Muscle of leg (tissue), 11 donors: ENCODE data around the gene ANXA6. TPM values are rescaled to one million over a fixed set of nuclear protein-coding genes. Genes with fewer than 3 reads are reported as not detected.

Experiments
- DNase-seq: peaks from one replicate; pipeline ENCODE4 v3.0.0; 2013
- H3K27ac ChIP-seq: one replicate; pipeline ENCODE4 v1.5.1; 2013; ENCODE audit warnings: mild to moderate bottlenecking, low read length, control low read depth
- H3K27me3 ChIP-seq: one replicate; pipeline ENCODE4 v1.6.1; 2013; ENCODE audit warnings: low read length; ENCODE audit not compliant: control insufficient read depth, insufficient read depth
- H3K36me3 ChIP-seq: one replicate; pipeline ENCODE4 v1.6.1; 2013; ENCODE audit warnings: low read length; ENCODE audit not compliant: control insufficient read depth, insufficient read depth
- H3K4me1 ChIP-seq: one replicate; pipeline ENCODE4 v1.6.1; 2013; ENCODE audit warnings: low read length; ENCODE audit not compliant: control insufficient read depth, insufficient read depth
- H3K4me3 ChIP-seq: one replicate; pipeline ENCODE4 v1.5.1; 2013; ENCODE audit warnings: low read length, control low read depth
- H3K9me3 ChIP-seq: replicated peaks from 2 replicates; pipeline ENCODE4 v1.6.1; 2013; ENCODE audit warnings: low read depth, low read length; ENCODE audit not compliant: control insufficient read depth
- WGBS: methylation state at CpG from one replicate; pipeline ENCODE4 v1.1.5; 2013; ENCODE audit warnings: missing lambda C conversion rate; ENCODE audit not compliant: insufficient coverage; 5-methylcytosine and 5-hydroxymethylcytosine counted together
- polyA plus RNA-seq, 8 donors: library from polyadenylated mRNA; unstranded; fragments of 120-200 nt; gene quantifications; one replicate each; pipeline versions ENCODE4 v1.2.1 to v1.2.3, GENCODE V29; 2013; ENCODE audit warnings: inconsistent platforms in 1 of 8, low replicate concordance in 1 of 8; ENCODE audit not compliant: insufficient read length in 8 of 8, insufficient read depth in 1 of 8
- total RNA-seq: library from RNA; stranded (reverse); fragments of 120-200 nt; gene quantifications from one replicate; pipeline ENCODE4 v1.2.4, GENCODE V29; 2013

ANXA6 gene
- total and polyA plus RNA-seq, 9 donors: 335 to 439 (median 391) TPM

DNA sequence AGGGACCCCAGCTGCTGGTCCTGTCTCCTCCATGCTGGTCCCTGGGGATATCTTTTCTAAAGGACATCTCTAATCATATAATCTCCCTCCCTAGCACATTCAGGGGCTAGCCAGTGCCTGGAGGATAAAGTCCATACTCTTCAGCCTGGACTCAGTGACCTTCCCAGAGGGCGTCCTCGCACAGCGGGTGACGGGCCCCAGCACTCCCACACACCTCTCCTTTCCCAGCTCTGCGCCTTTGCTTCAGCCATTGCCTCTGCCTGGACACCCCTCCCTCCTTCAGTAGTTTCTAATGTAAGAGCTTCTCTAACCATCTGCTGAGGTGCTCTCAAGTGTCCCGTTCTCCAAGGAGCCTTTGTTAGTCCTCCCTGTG is 61.6 kb downstream of the ANXA6 start:
- no peak for DNase-seq
- Histone ChIP-seq H3K27ac (peak overlapping the region; percentile 72), H3K4me3 (no peak overlapping the region), H3K9me3 (no peaks in the 10 kb centered on the region), H3K27me3 (no peaks in the 10 kb centered on the region), H3K36me3 (peaks cover 18% of the 10 kb centered on the region), H3K4me1 (peaks cover 54% of the 10 kb centered on the region)
- WGBS: 57% methylated on average over 6 of the region's 6 CpGs

DNA sequence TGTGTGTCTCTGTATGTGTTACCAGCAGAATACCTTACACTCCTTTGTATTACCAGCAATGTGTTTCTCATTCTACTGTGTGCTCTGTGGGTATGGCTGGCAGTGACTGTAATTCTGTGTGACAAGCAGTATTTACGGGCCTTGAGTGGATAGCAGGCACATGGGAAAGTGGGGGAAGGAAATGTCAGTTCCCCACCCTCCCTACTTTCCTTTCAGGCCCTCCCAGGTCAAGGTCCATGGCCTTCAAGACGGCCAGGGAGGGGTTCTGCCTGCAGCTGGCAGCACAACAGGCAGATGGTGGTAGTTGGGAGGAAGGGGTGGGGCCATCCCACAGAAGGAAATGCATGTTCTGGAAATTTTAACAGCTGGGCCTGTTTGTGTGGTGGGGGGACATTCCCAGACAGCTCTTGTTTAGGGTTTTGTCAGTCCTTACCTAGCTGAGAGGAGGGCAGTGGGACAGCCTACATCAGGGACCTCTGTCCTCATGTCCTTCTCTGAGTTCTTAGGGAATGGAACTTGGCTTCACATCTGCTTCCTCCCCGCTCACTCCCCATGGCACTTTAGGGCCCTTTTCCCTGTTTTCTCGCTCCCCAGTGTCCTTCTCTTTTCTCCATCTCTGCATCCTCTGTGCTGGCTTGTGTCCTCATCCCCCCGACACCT is 62.1 kb downstream of the ANXA6 start:
- no peak overlapping the region for H3K4me3 ChIP-seq
- H3K4me1 ChIP-seq: peaks cover 53% of the 10 kb centered on the region
- no peaks in the 10 kb centered on the region for H3K27me3 ChIP-seq
- H3K27ac ChIP-seq: peak overlapping the region; percentile 72
- no peaks in the 10 kb centered on the region for H3K9me3 ChIP-seq
- peaks cover 13% of the 10 kb centered on the region for H3K36me3 ChIP-seq
- peak; percentile 78 for DNase-seq
- WGBS: 33% methylated on average over 4 of the region's 5 CpGs

DNA sequence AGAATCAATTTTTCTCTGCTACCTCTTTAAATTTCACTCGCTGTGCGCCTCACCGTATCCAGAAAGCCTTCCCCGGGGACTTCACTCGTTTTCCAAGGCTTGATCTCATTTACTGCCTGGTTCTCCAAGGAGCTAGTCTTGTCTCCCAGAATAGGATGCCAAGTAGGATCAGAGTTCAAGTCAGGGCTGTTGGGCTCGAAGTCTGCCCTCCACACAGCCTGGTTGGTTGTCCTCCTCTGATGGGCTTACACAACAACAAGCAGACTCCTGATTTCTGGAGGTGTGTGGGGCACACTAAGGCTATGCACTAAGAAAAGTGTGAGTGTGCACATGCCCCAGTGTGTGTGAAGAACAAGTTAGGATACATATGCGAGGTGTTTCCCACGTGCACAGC is 62.7 kb downstream of the ANXA6 start:
- Histone ChIP-seq H3K4me3 (no peak overlapping the region), H3K9me3 (no peaks in the 10 kb centered on the region), H3K27ac (no peak overlapping the region), H3K27me3 (no peaks in the 10 kb centered on the region), H3K4me1 (peaks cover 51% of the 10 kb centered on the region), H3K36me3 (peaks cover 8% of the 10 kb centered on the region)
- WGBS: no CpG with 5 or more reads among the region's 8 CpGs
- DNase-seq: peak; percentile 62

DNA sequence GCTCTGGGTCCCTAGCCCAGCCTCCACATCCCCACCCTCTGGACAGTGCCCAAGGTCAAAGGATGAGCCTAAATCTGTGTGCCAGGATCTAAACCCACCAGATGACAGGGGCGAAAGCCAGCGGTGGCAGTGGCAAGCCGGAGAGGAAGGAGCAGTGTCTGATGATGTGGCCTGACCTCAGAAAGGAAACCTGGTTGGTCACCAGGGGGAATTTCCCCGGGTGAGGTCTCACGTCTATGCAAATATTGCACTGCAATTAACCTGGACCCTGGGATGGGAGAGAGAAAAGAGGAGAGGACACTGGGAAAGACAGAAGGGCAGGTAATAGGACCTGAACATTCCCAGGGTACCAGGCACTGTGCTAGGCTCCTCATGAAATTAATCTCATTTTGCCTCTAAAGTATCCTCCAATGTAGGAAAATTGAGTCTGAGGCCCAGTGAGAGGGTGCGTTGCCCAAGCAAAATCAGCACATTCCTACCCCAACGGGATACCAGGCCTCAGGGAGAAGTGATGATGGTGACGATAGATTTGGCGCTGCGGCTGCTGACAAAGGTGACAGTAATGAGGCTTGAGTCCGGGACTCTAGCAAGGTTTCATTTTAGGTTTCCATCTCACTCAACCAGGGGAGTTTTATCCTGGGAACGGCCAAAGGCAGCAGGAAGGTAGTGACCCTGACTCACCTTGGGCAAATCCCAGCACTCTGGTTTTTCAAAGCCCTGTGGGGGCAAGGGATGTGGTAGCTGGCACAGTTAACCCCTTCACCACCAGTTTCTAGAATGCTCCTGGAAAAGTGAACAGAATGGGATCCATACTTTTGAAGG is 63.3 kb downstream of the ANXA6 start:
- DNase-seq: no peak
- Histone ChIP-seq H3K4me1 (peaks cover 51% of the 10 kb centered on the region), H3K36me3 (peaks cover 3% of the 10 kb centered on the region), H3K27me3 (no peaks in the 10 kb centered on the region), H3K27ac (no peak overlapping the region), H3K9me3 (no peaks in the 10 kb centered on the region), H3K4me3 (no peak overlapping the region)
- WGBS: 58% methylated on average over 5 of the region's 12 CpGs

DNA sequence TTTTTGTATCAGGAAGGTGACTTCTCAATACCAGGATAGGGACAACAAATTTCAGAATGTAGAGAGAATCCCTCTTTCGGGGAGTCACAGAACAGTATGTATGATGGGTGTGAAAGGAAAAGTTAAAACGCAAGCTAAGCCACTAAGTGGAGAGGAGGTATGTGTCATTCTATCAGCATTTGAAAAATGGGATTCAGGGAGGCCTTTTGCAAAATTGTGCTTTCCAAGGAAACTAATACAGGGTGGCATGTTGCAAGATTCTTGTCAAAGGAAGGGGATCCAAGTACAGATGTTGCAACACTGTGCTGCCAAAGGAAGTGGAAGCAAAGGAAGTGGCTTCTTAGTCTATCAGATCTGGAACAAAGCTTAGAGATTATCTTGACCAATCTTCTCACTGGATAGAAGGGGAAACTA is 64.1 kb downstream of the ANXA6 start:
- Histone ChIP-seq H3K4me1 (peaks cover 49% of the 10 kb centered on the region), H3K36me3 (no peaks in the 10 kb centered on the region), H3K4me3 (no peak overlapping the region), H3K27me3 (no peaks in the 10 kb centered on the region), H3K27ac (no peak overlapping the region), H3K9me3 (no peaks in the 10 kb centered on the region)
- 44% methylated on average over 2 of the region's 2 CpGs for WGBS
- peak; percentile 59 for DNase-seq

DNA sequence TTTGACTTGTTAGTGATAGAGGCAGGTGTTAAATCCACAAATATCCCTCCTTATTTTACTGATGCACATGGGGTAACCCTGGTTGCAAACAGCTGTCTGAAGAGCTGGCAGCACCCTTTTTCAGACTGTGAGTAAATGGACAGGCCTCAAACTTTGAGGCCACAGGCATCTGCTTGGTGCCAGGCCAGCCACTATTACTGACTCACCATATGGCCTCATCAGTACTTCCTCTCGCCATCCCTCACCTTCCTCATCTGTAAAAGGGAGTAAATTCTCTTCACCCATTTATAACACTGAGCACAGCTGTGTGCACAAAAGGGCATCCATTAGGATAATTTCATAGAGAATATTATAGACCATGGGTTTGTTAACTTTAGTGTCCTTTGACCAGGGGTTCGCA is 64.8 kb downstream of the ANXA6 start:
- no peaks in the 10 kb centered on the region for H3K36me3 ChIP-seq
- H3K27ac ChIP-seq: peak overlapping the region; percentile 29
- H3K4me3 ChIP-seq: no peak overlapping the region
- peaks cover 44% of the 10 kb centered on the region for H3K4me1 ChIP-seq
- WGBS: no CpG with 5 or more reads among the region's 2 CpGs
- no peaks in the 10 kb centered on the region for H3K27me3 ChIP-seq
- peak; percentile 72 for DNase-seq
- no peaks in the 10 kb centered on the region for H3K9me3 ChIP-seq

DNA sequence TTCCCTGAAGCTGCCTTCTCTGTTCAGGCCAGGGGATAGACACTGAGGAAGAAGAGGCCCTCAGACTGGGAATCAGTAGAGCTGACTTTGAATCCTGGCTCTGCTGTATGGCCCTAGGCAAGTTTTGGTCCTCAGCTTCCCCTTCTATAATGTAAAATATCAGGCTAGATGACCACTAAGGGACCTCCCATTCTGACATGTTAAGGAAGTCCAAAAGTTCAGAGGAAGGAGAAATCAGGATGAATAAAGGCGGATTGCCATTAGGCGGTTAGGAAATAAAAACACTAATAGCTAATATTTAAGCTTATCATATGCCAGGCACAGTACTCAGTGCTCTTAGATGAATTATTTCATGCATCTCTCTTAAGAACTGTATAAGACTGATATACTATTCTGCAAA is 67.9 kb downstream of the ANXA6 start:
- Histone ChIP-seq H3K4me1 (peaks cover 51% of the 10 kb centered on the region), H3K27ac (no peak overlapping the region), H3K9me3 (no peaks in the 10 kb centered on the region), H3K4me3 (no peak overlapping the region), H3K36me3 (no peaks in the 10 kb centered on the region), H3K27me3 (no peaks in the 10 kb centered on the region)
- no peak for DNase-seq
- no CpG with 5 or more reads among the region's 2 CpGs for WGBS

DNA sequence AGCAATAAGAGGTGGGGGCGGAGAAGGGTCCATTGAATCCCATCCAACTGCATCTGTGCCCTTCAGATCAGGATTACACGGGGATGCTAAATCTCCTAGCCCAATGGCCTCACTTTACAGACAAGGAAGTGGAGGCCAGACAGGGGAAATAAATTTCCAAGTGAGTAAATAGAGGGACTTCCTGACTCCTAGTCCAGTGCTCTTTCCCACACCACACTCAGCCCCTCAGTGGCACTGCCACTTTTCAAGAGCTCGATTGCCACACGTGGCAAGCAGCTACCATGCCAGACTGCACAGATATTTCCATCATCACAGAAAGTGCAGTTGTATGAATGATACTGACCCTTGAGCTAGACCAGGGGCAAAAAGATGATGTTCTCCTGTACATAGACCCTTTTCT is 68.6 kb downstream of the ANXA6 start:
- Histone ChIP-seq H3K4me1 (peaks cover 44% of the 10 kb centered on the region), H3K4me3 (no peak overlapping the region), H3K9me3 (no peaks in the 10 kb centered on the region), H3K36me3 (no peaks in the 10 kb centered on the region), H3K27me3 (no peaks in the 10 kb centered on the region), H3K27ac (no peak overlapping the region)
- DNase-seq: no peak
- WGBS: no CpG with 5 or more reads among the region's 4 CpGs

DNA sequence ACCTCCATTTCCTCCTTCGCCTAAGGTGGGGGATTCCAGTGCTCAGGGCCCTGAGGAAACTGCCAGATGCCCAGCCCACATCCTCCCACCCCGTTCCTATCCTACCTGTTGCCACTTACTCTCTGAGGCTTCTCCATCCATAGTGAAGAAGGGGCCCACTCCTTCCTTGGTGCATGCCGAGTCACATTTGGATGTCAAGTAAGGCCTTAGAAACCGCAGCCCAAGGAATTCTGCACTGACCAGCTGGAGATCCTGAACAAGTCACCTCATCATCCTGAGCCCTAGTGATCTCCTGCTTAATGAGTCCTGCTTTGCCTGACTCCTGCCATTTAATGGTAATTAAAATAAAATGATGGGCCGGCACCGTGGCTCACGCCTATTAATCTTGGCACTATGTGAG is 70.1 kb downstream of the ANXA6 start:
- 76% methylated on average over 4 of the region's 7 CpGs for WGBS

DNA sequence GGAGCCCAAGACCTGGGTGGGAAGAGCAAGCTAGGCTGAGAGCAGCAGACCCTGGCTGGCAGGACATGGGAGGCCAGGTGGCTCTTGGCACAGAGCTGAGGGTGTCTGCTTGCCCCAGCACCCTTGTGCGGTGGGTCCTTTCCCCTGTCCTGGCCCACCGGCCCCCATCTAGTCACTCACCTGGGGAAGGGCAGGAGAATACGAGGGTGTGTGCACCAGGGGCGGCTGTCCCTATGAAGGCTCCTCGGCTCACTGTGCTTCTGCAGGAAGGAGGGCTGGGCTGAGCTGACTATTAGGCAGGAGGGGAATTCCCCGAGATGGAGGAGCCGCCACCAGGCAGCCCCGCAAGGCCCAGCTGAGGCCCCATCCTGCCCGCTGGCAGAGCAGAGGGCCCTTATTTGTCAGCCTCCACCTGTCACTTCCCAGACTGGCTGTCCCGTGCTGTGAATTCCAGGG is 70.6 kb downstream of the ANXA6 start:
- Histone ChIP-seq H3K9me3 (no peaks in the 10 kb centered on the region), H3K4me3 (peak overlapping the region; percentile 23), H3K36me3 (no peaks in the 10 kb centered on the region), H3K4me1 (peaks cover 47% of the 10 kb centered on the region), H3K27ac (peak overlapping the region; percentile 73), H3K27me3 (no peaks in the 10 kb centered on the region)
- DNase-seq: no peak
- 100% methylated on average over 1 of the region's 10 CpGs for WGBS

More for the DNA sequence above, 70.1 kb downstream of the ANXA6 start:
- Histone ChIP-seq H3K4me3 (no peak overlapping the region), H3K9me3 (no peaks in the 10 kb centered on the region), H3K27ac (peak overlapping the region; percentile 73), H3K4me1 (peaks cover 45% of the 10 kb centered on the region), H3K36me3 (no peaks in the 10 kb centered on the region), H3K27me3 (no peaks in the 10 kb centered on the region)
- no peak for DNase-seq
